Vagina (tissue), 2 donors: ENCODE results near the gene OXNAD1.

Experiments
- POLR2AphosphoS5 ChIP-seq, 2 donors: sonication (generic); formaldehyde crosslinking; IDR thresholded peaks; one replicate each; pipeline ENCODE4 v1.9.0; 2017; ENCODE audit warnings: antibody characterized with exemption in 2 of 2, mild to moderate bottlenecking in 2 of 2, low read depth in 1 of 2; ENCODE audit not compliant: insufficient read depth in 1 of 2
- TF ChIP-seq, protein P1 (sequence below), 3 experiments: fragments of 450-650 bp in 2 of 3; fragments of 200-600 bp in 1 of 3; sonication (generic) in 1 of 3; IDR thresholded peaks; one replicate each; pipeline ENCODE4 v1.5.1; 2017 to 2019; ENCODE audit warnings: antibody characterized with exemption in 3 of 3, mild to moderate bottlenecking in 2 of 3, moderate library complexity in 2 of 3

GRCh38 chr3:16257309-16257708, 7.7 kb upstream of the OXNAD1 start:
- TF ChIP-seq, protein P1, sequence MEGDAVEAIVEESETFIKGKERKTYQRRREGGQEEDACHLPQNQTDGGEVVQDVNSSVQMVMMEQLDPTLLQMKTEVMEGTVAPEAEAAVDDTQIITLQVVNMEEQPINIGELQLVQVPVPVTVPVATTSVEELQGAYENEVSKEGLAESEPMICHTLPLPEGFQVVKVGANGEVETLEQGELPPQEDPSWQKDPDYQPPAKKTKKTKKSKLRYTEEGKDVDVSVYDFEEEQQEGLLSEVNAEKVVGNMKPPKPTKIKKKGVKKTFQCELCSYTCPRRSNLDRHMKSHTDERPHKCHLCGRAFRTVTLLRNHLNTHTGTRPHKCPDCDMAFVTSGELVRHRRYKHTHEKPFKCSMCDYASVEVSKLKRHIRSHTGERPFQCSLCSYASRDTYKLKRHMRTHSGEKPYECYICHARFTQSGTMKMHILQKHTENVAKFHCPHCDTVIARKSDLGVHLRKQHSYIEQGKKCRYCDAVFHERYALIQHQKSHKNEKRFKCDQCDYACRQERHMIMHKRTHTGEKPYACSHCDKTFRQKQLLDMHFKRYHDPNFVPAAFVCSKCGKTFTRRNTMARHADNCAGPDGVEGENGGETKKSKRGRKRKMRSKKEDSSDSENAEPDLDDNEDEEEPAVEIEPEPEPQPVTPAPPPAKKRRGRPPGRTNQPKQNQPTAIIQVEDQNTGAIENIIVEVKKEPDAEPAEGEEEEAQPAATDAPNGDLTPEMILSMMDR (IDR thresholded peaks at IDR 0.05) = no peak
- no peak for TF ChIP-seq POLR2AphosphoS5 (IDR thresholded peaks at IDR 0.05; ENCODE audit: insufficient read depth in 1 of 2, low read depth in 1 of 2)
